Osteocyte (in vitro differentiated cells): Measurements from ENCODE around the gene SPRED3. TPM values are rescaled to one million over a fixed set of nuclear protein-coding genes. Genes with fewer than 3 reads are reported as not detected.

ENCODE experiments used
- DNase-seq: peaks from one replicate; pipeline ENCODE4 v3.0.0; 2021; ENCODE audit warnings: mixed read lengths; ENCODE audit not compliant: unreplicated experiment; ENCODE audit errors: extremely low spot score
- H3K27ac Mint-ChIP-seq: one replicate; pipeline ENCODE4 v1.8.0; 2021; ENCODE audit warnings: mild to moderate bottlenecking, mixed read lengths; ENCODE audit not compliant: unreplicated experiment
- H3K27me3 Mint-ChIP-seq: one replicate; pipeline ENCODE4 v1.8.0; 2021; ENCODE audit warnings: mixed read lengths; ENCODE audit not compliant: unreplicated experiment
- H3K36me3 Mint-ChIP-seq: one replicate; pipeline ENCODE4 v1.8.0; 2021; ENCODE audit warnings: mixed read lengths; ENCODE audit not compliant: unreplicated experiment
- H3K4me1 Mint-ChIP-seq: one replicate; pipeline ENCODE4 v1.8.0; 2021; ENCODE audit warnings: mixed read lengths; ENCODE audit not compliant: unreplicated experiment
- H3K4me3 Mint-ChIP-seq: one replicate; pipeline ENCODE4 v1.8.0; 2021; ENCODE audit warnings: mild to moderate bottlenecking, moderate library complexity, mixed read lengths; ENCODE audit not compliant: unreplicated experiment
- H3K9me3 Mint-ChIP-seq: one replicate; pipeline ENCODE4 v1.8.0; 2021; ENCODE audit warnings: mixed read lengths; ENCODE audit not compliant: unreplicated experiment
- total RNA-seq: library from RNA; stranded (reverse); gene quantifications from 2 replicates; pipeline ENCODE4 v1.2.1, GENCODE V29; 2021
- TF ChIP-seq, protein P1 (sequence below): fragments of 200-600 bp; sonication (generic); IDR thresholded peaks from 2 replicates; pipeline ENCODE4 v1.5.0; 2021; ENCODE audit warnings: antibody characterized with exemption, mild to moderate bottlenecking, moderate library complexity

SPRED3 gene
- total RNA-seq, 1 donor from 2014 or later, result 5.9 TPM

DNA sequence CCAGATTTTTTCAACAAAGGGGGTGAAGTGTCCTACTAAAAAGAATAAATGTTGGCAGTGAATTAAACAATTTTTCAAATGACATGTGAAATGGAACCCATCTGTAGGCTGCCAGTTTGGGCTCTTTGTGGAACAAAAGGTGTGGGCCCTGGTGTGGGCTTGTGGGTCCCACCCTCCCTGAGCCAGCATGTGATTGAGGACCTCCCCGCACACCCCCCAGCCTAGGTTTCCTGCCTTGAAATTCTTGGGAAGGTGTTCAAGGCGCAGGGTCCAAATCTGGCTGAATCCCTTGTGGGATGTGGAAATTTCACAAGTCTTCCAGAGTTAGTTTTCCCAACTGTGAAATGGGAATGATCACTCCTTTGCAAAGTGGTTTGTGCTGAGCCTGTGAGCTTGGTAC is 4.8 kb upstream of the SPRED3 start:
- no peaks in the 10 kb centered on the region for H3K27me3 Mint-ChIP-seq
- peaks cover 4% of the 10 kb centered on the region for H3K4me1 Mint-ChIP-seq
- H3K36me3 Mint-ChIP-seq, result peaks cover 29% of the 10 kb centered on the region
- DNase-seq, result no peak
- H3K9me3 Mint-ChIP-seq, result no peaks in the 10 kb centered on the region
- H3K27ac Mint-ChIP-seq, result no peak overlapping the region
- TF ChIP-seq, protein P1, sequence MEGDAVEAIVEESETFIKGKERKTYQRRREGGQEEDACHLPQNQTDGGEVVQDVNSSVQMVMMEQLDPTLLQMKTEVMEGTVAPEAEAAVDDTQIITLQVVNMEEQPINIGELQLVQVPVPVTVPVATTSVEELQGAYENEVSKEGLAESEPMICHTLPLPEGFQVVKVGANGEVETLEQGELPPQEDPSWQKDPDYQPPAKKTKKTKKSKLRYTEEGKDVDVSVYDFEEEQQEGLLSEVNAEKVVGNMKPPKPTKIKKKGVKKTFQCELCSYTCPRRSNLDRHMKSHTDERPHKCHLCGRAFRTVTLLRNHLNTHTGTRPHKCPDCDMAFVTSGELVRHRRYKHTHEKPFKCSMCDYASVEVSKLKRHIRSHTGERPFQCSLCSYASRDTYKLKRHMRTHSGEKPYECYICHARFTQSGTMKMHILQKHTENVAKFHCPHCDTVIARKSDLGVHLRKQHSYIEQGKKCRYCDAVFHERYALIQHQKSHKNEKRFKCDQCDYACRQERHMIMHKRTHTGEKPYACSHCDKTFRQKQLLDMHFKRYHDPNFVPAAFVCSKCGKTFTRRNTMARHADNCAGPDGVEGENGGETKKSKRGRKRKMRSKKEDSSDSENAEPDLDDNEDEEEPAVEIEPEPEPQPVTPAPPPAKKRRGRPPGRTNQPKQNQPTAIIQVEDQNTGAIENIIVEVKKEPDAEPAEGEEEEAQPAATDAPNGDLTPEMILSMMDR, result no peak
- H3K4me3 Mint-ChIP-seq, result no peak overlapping the region

DNA sequence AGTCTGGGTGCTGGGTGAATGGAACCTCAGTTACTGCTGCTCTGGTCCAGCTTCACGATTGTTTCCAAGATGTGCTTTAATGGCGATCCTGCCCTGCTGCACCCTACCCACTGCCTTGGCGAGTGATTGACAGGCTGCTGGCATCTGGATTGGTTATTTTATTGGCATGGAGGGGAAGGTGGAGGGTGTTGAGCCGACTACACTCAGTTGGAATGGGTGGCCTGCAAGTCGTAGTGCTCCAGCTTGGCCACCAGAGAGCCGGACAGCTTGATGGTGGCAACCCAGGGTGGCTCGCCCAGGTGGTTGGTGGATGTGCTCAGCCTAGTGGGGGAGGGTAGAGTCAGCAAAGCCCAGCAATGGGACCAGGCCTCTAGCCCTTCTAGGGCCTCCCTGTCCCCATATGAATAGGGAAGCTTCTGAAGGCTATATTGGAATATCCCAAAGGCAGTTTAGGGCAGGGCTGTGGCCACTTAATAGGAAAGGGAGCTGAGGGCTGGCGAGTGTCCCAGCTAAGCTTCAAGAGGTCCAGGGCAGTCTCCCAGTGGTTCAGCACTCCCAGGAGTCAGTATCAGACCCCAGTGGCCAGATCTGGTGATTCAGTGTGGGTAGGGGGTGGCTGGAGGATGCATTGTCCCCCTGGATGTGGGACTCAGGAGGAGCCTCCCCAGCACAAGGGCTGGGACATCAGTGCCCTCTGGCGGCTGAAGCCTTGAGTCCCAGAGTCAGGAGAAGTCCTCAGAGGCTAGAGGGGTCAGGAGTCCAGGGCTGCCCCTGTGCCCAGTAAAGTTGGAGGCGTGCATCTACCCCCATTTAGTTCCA is 4.1 kb upstream of the SPRED3 start:
- no peak overlapping the region for H3K4me3 Mint-ChIP-seq
- H3K4me1 Mint-ChIP-seq, result peaks cover 7% of the 10 kb centered on the region
- peaks cover 25% of the 10 kb centered on the region for H3K36me3 Mint-ChIP-seq
- no peaks in the 10 kb centered on the region for H3K27me3 Mint-ChIP-seq
- no peaks in the 10 kb centered on the region for H3K9me3 Mint-ChIP-seq
- no peak overlapping the region for H3K27ac Mint-ChIP-seq
- TF ChIP-seq, protein P1, result peak; percentile 30
- no peak for DNase-seq

DNA sequence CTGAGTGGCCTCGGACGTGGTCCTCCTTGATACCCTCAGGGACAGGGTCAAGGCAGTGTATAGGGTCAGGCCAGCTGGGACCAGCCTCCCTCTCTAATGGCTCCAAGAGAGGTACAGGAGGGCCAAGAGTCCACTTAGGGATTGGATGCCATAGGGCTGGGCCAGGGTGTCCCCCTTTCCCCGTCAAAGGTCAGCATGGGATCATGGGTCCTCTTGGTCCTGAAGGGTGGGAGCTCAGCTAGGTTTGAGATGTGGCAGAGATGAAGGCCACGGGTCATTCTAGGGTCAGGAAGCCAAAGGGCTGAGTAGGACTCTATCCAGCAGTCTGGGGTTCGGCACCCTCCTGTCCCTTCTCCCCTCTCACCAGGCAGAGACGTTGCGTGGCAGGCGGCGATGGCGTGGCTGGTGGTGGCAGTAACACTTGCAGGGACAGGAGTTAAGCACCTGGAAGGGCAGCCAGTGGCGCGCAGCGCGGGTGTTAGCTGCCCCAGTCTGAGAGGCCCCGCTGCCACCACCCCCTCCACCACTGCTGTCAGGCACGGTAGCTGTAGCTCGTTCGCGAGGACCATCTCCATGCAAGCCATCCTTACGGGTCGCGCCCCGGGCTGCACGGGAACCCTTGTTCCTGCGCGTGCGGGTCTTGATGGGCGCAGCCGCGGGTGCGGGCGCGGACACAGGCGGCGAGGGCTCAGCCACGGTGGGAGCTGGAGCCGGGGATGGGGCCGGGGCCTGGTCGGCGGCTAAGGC is 3.3 kb upstream of the SPRED3 start:
- Mint-ChIP-seq H3K36me3 (peaks cover 23% of the 10 kb centered on the region), H3K4me1 (peaks cover 13% of the 10 kb centered on the region), H3K27ac (no peak overlapping the region), H3K9me3 (no peaks in the 10 kb centered on the region), H3K4me3 (no peak overlapping the region), H3K27me3 (no peaks in the 10 kb centered on the region)
- TF ChIP-seq, protein P1, result no peak
- DNase-seq, result no peak

DNA sequence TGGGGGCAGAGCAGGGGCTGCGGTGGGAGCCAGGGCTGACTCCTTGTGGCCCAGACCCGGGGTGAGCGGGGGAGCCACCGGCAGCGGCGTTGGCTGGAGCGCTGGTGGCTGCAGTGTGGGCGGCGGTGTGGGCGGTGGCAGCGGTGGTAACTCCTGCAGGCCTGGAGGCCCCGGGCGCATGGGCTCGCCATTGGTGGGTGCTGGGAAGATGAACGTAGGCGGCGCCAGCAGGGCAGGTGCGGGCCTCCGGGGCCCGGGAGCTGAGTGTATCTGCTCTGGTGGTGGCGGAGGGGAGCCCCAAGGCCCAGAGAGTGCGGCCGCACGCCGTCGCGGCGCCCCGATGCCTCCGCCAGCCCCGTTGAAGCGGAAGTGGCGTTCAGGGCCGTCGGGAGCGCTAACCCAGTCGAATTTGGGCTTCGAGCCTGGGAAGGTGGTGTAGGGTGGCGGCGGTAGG is 2.7 kb upstream of the SPRED3 start:
- H3K27ac Mint-ChIP-seq, result no peak overlapping the region

More for the DNA sequence above, 2.7 kb upstream of the SPRED3 start:
- TF ChIP-seq, protein P1, result no peak
- no peaks in the 10 kb centered on the region for H3K9me3 Mint-ChIP-seq
- no peak overlapping the region for H3K4me3 Mint-ChIP-seq
- DNase-seq, result no peak
- H3K27me3 Mint-ChIP-seq, result no peaks in the 10 kb centered on the region
- peaks cover 13% of the 10 kb centered on the region for H3K4me1 Mint-ChIP-seq
- peaks cover 23% of the 10 kb centered on the region for H3K36me3 Mint-ChIP-seq
